ENCODE measurements around the gene REXO4.

- TF ChIP-seq CTCF (optimal IDR thresholded peaks at IDR 0.05 in 1 of 3, IDR thresholded peaks at IDR 0.05 in 1 of 3, conservative IDR thresholded peaks at IDR 0.05 in 1 of 3; ENCODE audit: extremely low read depth in 1 of 3, insufficient read depth in 2 of 3, low read length in 3 of 3): no peak
- no peak for TF ChIP-seq EZH2 (IDR thresholded peaks at IDR 0.05; ENCODE audit: low read length)
Observed at GRCh38 chr9:133366435-133366834, 51.4 kb downstream of the REXO4 start.
